Glutamatergic neuron (in vitro differentiated cells): ENCODE results near the gene UBE3D. TPM values are rescaled to one million over a fixed set of nuclear protein-coding genes. Genes with fewer than 3 reads are reported as not detected.
A peak's percentile ranks its signal among the peaks of the same experiment; 100 is the strongest.

Source experiments
- DNase-seq: peaks from one replicate; pipeline ENCODE4 v3.0.0; 2022
- H3K27ac Mint-ChIP-seq: one replicate; pipeline ENCODE4 v1.8.0; 2020; ENCODE audit warnings: mild to moderate bottlenecking, mixed read lengths, inconsistent platforms; ENCODE audit not compliant: unreplicated experiment
- H3K27me3 Mint-ChIP-seq: one replicate; pipeline ENCODE4 v1.8.0; 2020; ENCODE audit warnings: mild to moderate bottlenecking, moderate library complexity, mixed read lengths, inconsistent platforms; ENCODE audit not compliant: unreplicated experiment
- H3K36me3 Mint-ChIP-seq: one replicate; pipeline ENCODE4 v1.8.0; 2020; ENCODE audit warnings: mild to moderate bottlenecking, mixed read lengths, inconsistent platforms; ENCODE audit not compliant: unreplicated experiment
- H3K4me1 Mint-ChIP-seq: one replicate; pipeline ENCODE4 v1.8.0; 2020; ENCODE audit warnings: mild to moderate bottlenecking, low read depth, mixed read lengths, inconsistent platforms; ENCODE audit not compliant: unreplicated experiment
- H3K4me3 Mint-ChIP-seq: one replicate; pipeline ENCODE4 v1.8.0; 2020; ENCODE audit warnings: mild to moderate bottlenecking, mixed read lengths, inconsistent platforms; ENCODE audit not compliant: unreplicated experiment
- H3K9me3 Mint-ChIP-seq: one replicate; pipeline ENCODE4 v1.8.0; 2020; ENCODE audit warnings: mild to moderate bottlenecking, moderate library complexity, mixed read lengths, inconsistent platforms; ENCODE audit not compliant: unreplicated experiment
- total RNA-seq: library from RNA; stranded (reverse); fragmentation: NEBNext Ultra II Directional; extraction: Animal tissue kit (Norgen Biotek cat#: 25700); gene quantifications from one replicate; pipeline ENCODE4 v1.2.1, GENCODE V29; 2021; ENCODE audit not compliant: unreplicated experiment
- TF ChIP-seq, protein P1 (sequence below): fragments of 200-600 bp; sonication (generic); IDR thresholded peaks from one replicate; pipeline ENCODE4 v1.5.0; 2021; ENCODE audit not compliant: partially characterized antibody, unreplicated experiment

The UBE3D gene
- total RNA-seq, 1 donor from 2014 or later: 12.3 TPM

DNA sequence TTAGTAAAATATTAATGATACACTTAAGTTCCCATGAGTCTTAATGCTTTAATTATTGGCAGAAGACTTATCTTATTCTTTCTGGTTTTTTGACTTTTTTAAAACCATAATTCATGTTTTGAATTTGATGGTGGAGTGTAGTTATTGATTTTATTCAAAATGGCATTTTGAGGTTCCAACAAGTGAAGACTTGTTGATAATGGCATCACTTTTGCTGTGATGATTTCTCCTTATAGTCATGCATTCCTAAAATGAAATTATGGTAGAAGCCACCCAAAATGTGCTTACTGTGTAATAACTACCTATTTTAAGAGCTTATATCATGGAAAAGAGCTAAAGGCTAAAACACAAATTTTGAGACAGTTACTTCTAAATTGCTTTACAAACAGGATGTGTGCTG is 4.0 kb upstream of the UBE3D start:
- H3K4me3 Mint-ChIP-seq: no peak overlapping the region
- TF ChIP-seq, protein P1, sequence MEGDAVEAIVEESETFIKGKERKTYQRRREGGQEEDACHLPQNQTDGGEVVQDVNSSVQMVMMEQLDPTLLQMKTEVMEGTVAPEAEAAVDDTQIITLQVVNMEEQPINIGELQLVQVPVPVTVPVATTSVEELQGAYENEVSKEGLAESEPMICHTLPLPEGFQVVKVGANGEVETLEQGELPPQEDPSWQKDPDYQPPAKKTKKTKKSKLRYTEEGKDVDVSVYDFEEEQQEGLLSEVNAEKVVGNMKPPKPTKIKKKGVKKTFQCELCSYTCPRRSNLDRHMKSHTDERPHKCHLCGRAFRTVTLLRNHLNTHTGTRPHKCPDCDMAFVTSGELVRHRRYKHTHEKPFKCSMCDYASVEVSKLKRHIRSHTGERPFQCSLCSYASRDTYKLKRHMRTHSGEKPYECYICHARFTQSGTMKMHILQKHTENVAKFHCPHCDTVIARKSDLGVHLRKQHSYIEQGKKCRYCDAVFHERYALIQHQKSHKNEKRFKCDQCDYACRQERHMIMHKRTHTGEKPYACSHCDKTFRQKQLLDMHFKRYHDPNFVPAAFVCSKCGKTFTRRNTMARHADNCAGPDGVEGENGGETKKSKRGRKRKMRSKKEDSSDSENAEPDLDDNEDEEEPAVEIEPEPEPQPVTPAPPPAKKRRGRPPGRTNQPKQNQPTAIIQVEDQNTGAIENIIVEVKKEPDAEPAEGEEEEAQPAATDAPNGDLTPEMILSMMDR: no peak
- H3K36me3 Mint-ChIP-seq: no peaks in the 10 kb centered on the region
- peaks cover 8% of the 10 kb centered on the region for H3K4me1 Mint-ChIP-seq
- H3K27me3 Mint-ChIP-seq: peaks cover 4% of the 10 kb centered on the region
- H3K27ac Mint-ChIP-seq: no peak overlapping the region
- H3K9me3 Mint-ChIP-seq: peaks cover 2% of the 10 kb centered on the region
- DNase-seq: no peak

DNA sequence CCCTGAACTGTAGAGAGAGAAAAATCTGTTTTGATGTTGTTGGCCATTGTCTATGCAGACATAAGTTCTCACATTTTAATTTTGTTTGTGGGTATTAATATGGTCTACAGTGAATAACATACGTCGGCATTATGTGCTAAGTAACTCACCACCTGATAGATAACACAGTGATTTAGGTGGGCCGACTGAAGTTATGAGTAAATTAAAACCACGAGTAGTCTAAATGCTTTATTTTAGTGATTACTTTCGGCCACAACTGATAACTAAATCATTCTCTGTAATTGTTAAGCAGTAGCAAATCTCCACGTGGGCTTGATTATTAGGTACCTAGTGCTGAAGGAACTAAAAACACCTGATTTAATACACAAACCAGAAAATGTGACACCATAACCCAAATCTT is 3.0 kb upstream of the UBE3D start:
- no peaks in the 10 kb centered on the region for H3K36me3 Mint-ChIP-seq
- DNase-seq: no peak
- TF ChIP-seq, protein P1: no peak
- H3K4me3 Mint-ChIP-seq: peak overlapping the region; percentile 90
- H3K27ac Mint-ChIP-seq: peak overlapping the region; percentile 86
- H3K9me3 Mint-ChIP-seq: peaks cover 2% of the 10 kb centered on the region
- H3K4me1 Mint-ChIP-seq: peaks cover 6% of the 10 kb centered on the region
- peaks cover 4% of the 10 kb centered on the region for H3K27me3 Mint-ChIP-seq

DNA sequence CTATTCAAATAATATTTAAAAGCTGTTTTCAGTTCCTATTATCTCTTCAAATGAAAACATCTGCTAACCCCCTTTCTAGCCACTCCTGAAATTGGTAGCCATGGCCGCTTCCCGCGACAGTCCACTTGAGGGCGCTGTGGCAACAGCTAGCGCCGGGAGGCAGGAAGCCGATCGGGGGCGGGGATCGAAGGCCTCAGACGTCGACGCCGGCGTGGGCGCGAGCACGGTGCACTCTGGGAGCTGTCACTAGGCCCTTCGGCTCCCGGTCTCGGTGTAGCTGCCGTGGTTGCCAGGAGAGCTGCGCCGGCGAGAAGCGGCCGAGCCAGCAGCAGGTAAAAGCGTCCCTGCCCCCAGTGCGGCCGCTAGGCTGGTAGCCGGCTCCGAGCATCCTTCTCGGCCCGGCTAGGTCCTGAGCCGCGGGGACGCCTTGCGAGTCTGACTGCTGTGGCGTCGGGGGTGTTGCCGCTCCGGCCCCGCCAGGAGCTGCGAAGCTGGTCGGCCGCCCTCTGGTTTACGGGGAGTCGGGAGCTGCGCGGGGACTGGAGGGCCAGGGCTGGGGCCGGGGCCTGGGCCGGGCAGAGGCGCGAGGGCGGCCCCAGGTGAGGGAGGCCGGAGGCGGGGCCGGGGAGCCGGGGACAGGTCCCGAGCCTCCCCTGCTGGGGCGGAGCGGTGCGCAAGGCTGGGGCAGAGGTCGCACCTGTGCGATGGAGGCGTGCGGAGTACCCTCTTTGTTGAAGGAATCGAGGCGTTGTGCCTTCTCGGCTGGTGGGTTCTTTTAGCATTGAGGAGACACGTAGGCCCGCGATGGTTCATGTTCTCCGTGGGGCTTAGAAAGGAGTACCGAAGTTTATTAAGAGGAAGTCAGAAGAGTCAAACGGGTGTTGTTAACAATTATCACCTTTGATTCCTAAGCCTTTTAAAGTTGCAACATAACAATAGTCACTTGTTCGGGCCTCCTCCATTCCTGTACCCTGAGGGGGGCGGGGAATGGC is 2.1 kb upstream of the UBE3D start, which contains the start of gene DOP1A:
TSS of gene DOP1A (plus strand) at position 224 of the 992 bp plus-strand sequence. CDS start 29,307 bp downstream, outside the sequence.
- H3K4me3 Mint-ChIP-seq: peak within 1 kb of the TSS; percentile 90
- peaks cover 4% of the 10 kb centered on the region for H3K27me3 Mint-ChIP-seq
- peaks cover 2% of the 10 kb centered on the region for H3K9me3 Mint-ChIP-seq
- peak within 1 kb of the TSS; percentile 86 for H3K27ac Mint-ChIP-seq
- peak; percentile 98 for DNase-seq
- no peaks in the 10 kb centered on the region for H3K36me3 Mint-ChIP-seq
- H3K4me1 Mint-ChIP-seq: peaks cover 6% of the 10 kb centered on the region
- TF ChIP-seq, protein P1: peak; percentile 97

DNA sequence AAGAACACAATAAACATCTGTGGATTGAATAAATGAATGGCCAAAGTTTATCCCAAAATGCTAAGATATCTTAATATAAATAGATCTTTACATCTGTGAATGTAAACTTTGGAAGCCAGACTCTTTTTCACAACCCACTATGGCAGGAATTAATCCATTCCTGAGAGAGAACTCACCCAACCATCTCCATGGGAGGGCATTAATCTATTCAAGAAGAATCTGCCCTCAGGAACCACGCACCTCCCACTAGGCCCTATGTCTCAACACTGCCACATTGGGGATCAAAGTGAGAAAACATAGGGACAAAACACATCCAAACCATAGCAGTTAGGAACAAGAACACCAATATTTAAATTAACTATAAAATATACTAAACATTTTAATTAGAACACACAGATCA is 3.4 kb downstream of the UBE3D start:
- TF ChIP-seq, protein P1: no peak
- Mint-ChIP-seq H3K4me3 (no peak overlapping the region), H3K27me3 (peaks cover 1% of the 10 kb centered on the region), H3K4me1 (no peaks in the 10 kb centered on the region), H3K36me3 (no peaks in the 10 kb centered on the region), H3K27ac (no peak overlapping the region), H3K9me3 (no peaks in the 10 kb centered on the region)
- DNase-seq: no peak

DNA sequence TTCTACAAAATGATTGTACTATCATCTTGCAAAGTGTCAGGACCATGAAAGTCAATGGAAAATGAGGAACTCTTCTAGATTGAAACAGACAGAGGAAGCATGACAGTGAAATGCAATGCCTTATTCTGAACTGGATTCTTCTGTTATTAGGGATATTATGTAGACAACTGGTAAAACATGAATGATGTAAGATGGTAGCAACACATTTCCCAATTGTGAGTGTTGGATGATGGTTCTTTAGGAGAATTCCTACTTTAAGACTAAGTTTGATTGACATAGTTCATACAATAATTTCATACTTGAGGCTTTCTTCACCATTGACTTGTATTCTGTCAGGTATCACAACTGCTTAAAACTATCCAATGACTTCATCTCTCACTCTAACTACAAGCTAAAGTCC is 4.5 kb downstream of the UBE3D start:
- peaks cover 1% of the 10 kb centered on the region for H3K27me3 Mint-ChIP-seq
- H3K36me3 Mint-ChIP-seq: no peaks in the 10 kb centered on the region
- H3K27ac Mint-ChIP-seq: no peak overlapping the region
- no peak for DNase-seq
- H3K9me3 Mint-ChIP-seq: no peaks in the 10 kb centered on the region
- TF ChIP-seq, protein P1: no peak
- H3K4me3 Mint-ChIP-seq: no peak overlapping the region
- H3K4me1 Mint-ChIP-seq: peaks cover 6% of the 10 kb centered on the region
